ENCODE results near the gene MYLK4. TPM values are rescaled to one million over a fixed set of nuclear protein-coding genes. Genes with fewer than 3 reads are reported as not detected.

MYLK4 gene
- total RNA-seq, 1 donor from 2014 or later = 1.2 TPM

DNA sequence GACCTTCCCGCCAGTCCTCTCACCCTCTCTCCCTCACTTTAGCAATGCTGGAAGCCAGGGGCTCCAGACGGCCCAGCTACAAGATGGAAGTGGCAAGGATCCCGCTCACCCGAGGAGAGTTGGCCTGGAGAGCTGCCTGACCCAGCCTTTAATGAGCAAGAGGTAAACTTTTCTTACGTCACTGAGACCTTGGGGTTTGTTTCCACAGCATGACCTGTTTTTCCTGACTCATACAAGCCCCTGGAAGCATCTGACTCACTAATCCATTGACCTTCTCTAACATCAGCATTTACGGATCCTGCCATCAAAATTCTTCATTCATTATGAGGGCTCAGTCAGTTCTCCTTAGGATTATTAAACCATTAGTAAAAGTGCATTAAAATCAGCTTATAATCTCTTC lies 120.4 kb downstream of the MYLK4 start:
- Histone ChIP-seq H3K36me3 (no peaks in the 10 kb centered on the region), H3K4me3 (no peak overlapping the region), H3K4me1 (peaks cover 26% of the 10 kb centered on the region), H3K27ac (replicated peaks) (no peak overlapping the region), H3K27me3 (ENCODE audit: low read depth) (no peaks in the 10 kb centered on the region), H3K9me3 (replicated peaks) (no peaks in the 10 kb centered on the region)
- intact Hi-C loops (cut with micrococcal nuclease) = loop anchor here (10.0 kb wide), 1 partner anchor 1036 kb away; no protein-coding TSS in a partner anchor
- TF ChIP-seq, protein P1, sequence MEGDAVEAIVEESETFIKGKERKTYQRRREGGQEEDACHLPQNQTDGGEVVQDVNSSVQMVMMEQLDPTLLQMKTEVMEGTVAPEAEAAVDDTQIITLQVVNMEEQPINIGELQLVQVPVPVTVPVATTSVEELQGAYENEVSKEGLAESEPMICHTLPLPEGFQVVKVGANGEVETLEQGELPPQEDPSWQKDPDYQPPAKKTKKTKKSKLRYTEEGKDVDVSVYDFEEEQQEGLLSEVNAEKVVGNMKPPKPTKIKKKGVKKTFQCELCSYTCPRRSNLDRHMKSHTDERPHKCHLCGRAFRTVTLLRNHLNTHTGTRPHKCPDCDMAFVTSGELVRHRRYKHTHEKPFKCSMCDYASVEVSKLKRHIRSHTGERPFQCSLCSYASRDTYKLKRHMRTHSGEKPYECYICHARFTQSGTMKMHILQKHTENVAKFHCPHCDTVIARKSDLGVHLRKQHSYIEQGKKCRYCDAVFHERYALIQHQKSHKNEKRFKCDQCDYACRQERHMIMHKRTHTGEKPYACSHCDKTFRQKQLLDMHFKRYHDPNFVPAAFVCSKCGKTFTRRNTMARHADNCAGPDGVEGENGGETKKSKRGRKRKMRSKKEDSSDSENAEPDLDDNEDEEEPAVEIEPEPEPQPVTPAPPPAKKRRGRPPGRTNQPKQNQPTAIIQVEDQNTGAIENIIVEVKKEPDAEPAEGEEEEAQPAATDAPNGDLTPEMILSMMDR (IDR thresholded peaks at IDR 0.05; ENCODE audit: borderline replicate concordance) = no peak
- DNase-seq = no peak

DNA sequence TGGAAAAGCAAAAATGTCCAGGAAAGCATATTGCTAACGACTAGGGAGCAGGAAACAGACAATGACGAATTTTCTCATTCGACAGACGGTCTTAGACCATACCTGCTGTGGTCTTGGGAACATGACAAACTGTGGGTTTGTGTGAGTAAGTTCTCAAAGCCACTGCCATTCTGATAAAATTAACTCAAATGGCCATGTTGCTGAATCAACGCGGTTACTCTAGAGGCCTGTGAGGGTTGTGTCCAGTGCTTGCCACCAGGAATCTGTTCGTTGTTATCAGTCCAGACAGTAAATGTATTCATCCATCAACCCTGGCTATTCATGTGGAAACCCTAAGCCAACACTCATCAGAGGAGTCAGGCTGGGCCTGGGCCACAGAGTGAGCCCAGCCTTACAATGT lies 124.3 kb downstream of the MYLK4 start:
- TF ChIP-seq, protein P1 (IDR thresholded peaks at IDR 0.05; ENCODE audit: borderline replicate concordance) = no peak
- Histone ChIP-seq H3K4me3 (no peak overlapping the region), H3K4me1 (no peaks in the 10 kb centered on the region), H3K27me3 (ENCODE audit: low read depth) (no peaks in the 10 kb centered on the region), H3K27ac (replicated peaks) (peak overlapping the region; percentile 32), H3K9me3 (replicated peaks) (no peaks in the 10 kb centered on the region), H3K36me3 (no peaks in the 10 kb centered on the region)
- intact Hi-C loops (cut with micrococcal nuclease) = no loop called here
- DNase-seq = no peak

DNA sequence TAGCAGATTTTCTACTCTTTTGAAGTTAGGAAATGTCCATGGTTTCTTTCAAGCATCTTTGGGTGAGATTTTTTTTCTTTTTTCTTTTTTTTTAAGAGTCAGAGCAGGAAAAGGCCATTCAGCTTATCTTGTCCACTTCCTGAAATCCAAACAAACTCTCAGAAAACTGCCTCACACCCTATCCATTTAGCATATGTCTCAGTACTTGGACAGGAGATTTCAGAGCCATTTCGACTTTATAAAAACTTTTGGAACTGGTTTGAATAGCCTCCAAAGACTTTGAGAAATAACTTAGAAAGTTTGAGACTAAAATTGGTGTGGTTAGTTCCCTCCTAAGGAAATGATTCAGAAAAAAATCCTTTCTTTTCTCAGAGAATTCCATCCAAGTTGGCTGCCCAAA lies 125.1 kb downstream of the MYLK4 start:
- TF ChIP-seq, protein P1 (IDR thresholded peaks at IDR 0.05; ENCODE audit: borderline replicate concordance) = no peak
- no peaks in the 10 kb centered on the region for H3K9me3 ChIP-seq (replicated peaks)
- H3K4me3 ChIP-seq = no peak overlapping the region
- intact Hi-C loops (cut with micrococcal nuclease) = no loop called here
- H3K27me3 ChIP-seq (ENCODE audit: low read depth) = no peaks in the 10 kb centered on the region
- H3K27ac ChIP-seq (replicated peaks) = peak overlapping the region; percentile 32
- DNase-seq = no peak
- no peaks in the 10 kb centered on the region for H3K4me1 ChIP-seq
- no peaks in the 10 kb centered on the region for H3K36me3 ChIP-seq

DNA sequence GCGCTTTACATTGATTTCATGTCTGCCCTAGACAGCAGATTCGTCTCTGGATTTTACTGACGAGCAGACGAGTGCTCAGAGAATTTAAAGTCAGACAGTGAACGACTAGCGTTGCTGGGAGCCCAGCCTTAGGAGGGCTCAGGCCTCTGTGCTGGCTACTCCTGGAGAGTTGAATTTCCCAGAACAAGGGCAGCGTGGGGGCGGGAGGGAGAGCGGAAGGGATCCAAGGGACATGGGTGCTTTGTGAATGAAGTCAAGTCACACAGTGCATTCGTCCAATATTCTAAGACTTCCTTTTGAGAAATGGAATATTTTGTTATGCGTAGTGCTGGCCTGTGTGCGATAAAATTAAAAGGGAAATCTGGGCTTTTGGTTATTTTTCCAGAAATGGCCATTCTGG lies 126.5 kb downstream of the MYLK4 start:
- H3K27ac ChIP-seq (replicated peaks) = no peak overlapping the region
- intact Hi-C loops (cut with micrococcal nuclease) = no loop called here
- no peaks in the 10 kb centered on the region for H3K36me3 ChIP-seq
- DNase-seq = no peak
- H3K4me3 ChIP-seq = no peak overlapping the region
- TF ChIP-seq, protein P1 (IDR thresholded peaks at IDR 0.05; ENCODE audit: borderline replicate concordance) = no peak
- H3K4me1 ChIP-seq = no peaks in the 10 kb centered on the region
- H3K27me3 ChIP-seq (ENCODE audit: low read depth) = no peaks in the 10 kb centered on the region
- no peaks in the 10 kb centered on the region for H3K9me3 ChIP-seq (replicated peaks)

DNA sequence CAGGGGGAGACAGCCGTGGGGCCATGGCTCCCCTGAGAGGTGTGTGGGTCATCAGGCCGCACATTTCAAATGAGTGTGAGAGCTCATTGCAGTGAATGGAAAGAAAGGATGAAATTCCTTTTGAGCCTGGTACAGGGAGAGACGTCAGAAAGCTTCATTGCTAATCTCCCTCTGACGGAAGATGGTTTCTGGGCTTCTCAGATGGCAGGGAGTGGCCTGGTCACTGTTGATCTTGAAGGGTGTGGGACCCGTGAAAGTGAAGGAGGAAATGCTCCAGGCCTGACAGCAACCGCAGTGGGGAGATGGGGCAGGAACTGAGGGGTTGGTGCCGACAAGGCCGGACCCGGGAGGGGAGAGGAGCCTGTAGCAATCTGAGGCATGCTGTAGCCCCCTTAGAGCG lies 127.4 kb downstream of the MYLK4 start:
- H3K4me3 ChIP-seq = no peak overlapping the region
- DNase-seq = no peak
- no peaks in the 10 kb centered on the region for H3K4me1 ChIP-seq
- H3K27me3 ChIP-seq (ENCODE audit: low read depth) = no peaks in the 10 kb centered on the region
- no peaks in the 10 kb centered on the region for H3K36me3 ChIP-seq
- no peaks in the 10 kb centered on the region for H3K9me3 ChIP-seq (replicated peaks)
- TF ChIP-seq, protein P1 (IDR thresholded peaks at IDR 0.05; ENCODE audit: borderline replicate concordance) = no peak
- intact Hi-C loops (cut with micrococcal nuclease) = no loop called here
- no peak overlapping the region for H3K27ac ChIP-seq (replicated peaks)

DNA sequence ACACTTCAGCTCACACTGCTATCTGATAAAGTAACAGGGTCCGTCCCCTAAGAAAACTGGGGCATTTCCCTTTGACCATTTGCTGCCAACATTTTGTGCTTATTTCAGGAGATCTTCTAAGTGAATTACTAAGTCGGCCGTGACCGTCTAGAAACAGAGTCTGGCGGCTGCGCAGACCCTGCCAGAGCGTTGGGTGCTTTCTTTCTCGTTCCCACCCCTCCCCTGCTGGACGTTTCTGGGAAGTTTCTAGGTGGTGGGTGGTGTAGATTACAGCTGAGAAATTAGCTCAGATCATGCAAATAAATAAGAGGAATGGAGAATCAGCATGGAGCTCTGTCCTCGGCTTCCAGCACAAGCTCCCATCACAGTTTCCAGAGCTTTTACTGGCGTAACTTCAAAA lies 128.1 kb downstream of the MYLK4 start:
- TF ChIP-seq, protein P1 (IDR thresholded peaks at IDR 0.05; ENCODE audit: borderline replicate concordance) = no peak
- no peak for DNase-seq
- no peaks in the 10 kb centered on the region for H3K9me3 ChIP-seq (replicated peaks)
- no peak overlapping the region for H3K4me3 ChIP-seq
- intact Hi-C loops (cut with micrococcal nuclease) = no loop called here
- H3K36me3 ChIP-seq = no peaks in the 10 kb centered on the region
- H3K27ac ChIP-seq (replicated peaks) = no peak overlapping the region
- no peaks in the 10 kb centered on the region for H3K27me3 ChIP-seq (ENCODE audit: low read depth)
- no peaks in the 10 kb centered on the region for H3K4me1 ChIP-seq
